ENCODE results near the gene ESM1. TPM values are rescaled to one million over a fixed set of nuclear protein-coding genes. Genes with fewer than 3 reads are reported as not detected.
A peak's percentile ranks its signal among the peaks of the same experiment; 100 is the strongest.

ESM1 gene
- polyA plus RNA-seq, 1 experiment, result 0.27 TPM

- Histone ChIP-seq H3K27me3 (ENCODE audit: control insufficient read depth, insufficient read depth, low read length) (no peaks in the 10 kb centered on the region), H3K27ac (ENCODE audit: low read depth, low read length) (no peak overlapping the region), H3K9me3 (ENCODE audit: control insufficient read depth, insufficient read depth, low read length) (no peaks in the 10 kb centered on the region), H3K4me3 (ENCODE audit: low read depth, low read length) (no peak overlapping the region)
- POLR2A ChIA-PET, result no interaction called here
- no peak for TF ChIP-seq CTCF (IDR thresholded peaks at IDR 0.05; ENCODE audit: low read depth, low read length)
- DNase-seq (ENCODE audit: low read depth, low spot score), result no peak
- CTCF ChIA-PET, result no interaction called here
These were observed 9.8 kb upstream of the ESM1 start for GRCh38 chr5:54995168-54995567.

GRCh38 chr5:54994628-54995027 lies 9.2 kb upstream of the ESM1 start:
- POLR2A ChIA-PET, result no interaction called here
- H3K27ac ChIP-seq (ENCODE audit: low read depth, low read length), result no peak overlapping the region
- no peaks in the 10 kb centered on the region for H3K9me3 ChIP-seq (ENCODE audit: control insufficient read depth, insufficient read depth, low read length)
- CTCF ChIA-PET, result interaction anchor here (2.0 kb wide), 1 partner anchor 50 kb away, joined by 8 read pairs; no protein-coding TSS in a partner anchor
- H3K27me3 ChIP-seq (ENCODE audit: control insufficient read depth, insufficient read depth, low read length), result no peaks in the 10 kb centered on the region
- no peak overlapping the region for H3K4me3 ChIP-seq (ENCODE audit: low read depth, low read length)
- no peak for TF ChIP-seq CTCF (IDR thresholded peaks at IDR 0.05; ENCODE audit: low read depth, low read length)
- DNase-seq (ENCODE audit: low read depth, low spot score), result no peak

- H3K27ac ChIP-seq (ENCODE audit: low read depth, low read length), result no peak overlapping the region
- ChIA-PET CTCF (interaction anchor here (0.5 to 2.0 kb wide), 2 partner anchors 9 to 49 kb away, joined by 3 to 8 read pairs; no protein-coding TSS in a partner anchor), POLR2A (no interaction called here)
- H3K4me3 ChIP-seq (ENCODE audit: low read depth, low read length), result no peak overlapping the region
- no peaks in the 10 kb centered on the region for H3K9me3 ChIP-seq (ENCODE audit: control insufficient read depth, insufficient read depth, low read length)
- DNase-seq (ENCODE audit: low read depth, low spot score), result no peak
- no peaks in the 10 kb centered on the region for H3K27me3 ChIP-seq (ENCODE audit: control insufficient read depth, insufficient read depth, low read length)
- no peak for TF ChIP-seq CTCF (IDR thresholded peaks at IDR 0.05; ENCODE audit: low read depth, low read length)
These were observed 7.9 kb upstream of the ESM1 start for GRCh38 chr5:54993318-54993717.

GRCh38 chr5:54991416-54991815 lies 6.0 kb upstream of the ESM1 start:
- H3K27ac ChIP-seq (ENCODE audit: low read depth, low read length), result no peak overlapping the region
- no peaks in the 10 kb centered on the region for H3K27me3 ChIP-seq (ENCODE audit: control insufficient read depth, insufficient read depth, low read length)
- no peak for DNase-seq (ENCODE audit: low read depth, low spot score)

GRCh38 chr5:54990841-54991258 lies 5.5 kb upstream of the ESM1 start:
- ChIA-PET POLR2A (interaction anchor here (1.3 kb wide), 1 partner anchor 18 kb away, joined by 3 read pairs; no protein-coding TSS in a partner anchor), CTCF (interaction anchor here (1.4 kb wide), 1 partner anchor 46 kb away, joined by 6 read pairs; no protein-coding TSS in a partner anchor)
- DNase-seq (ENCODE audit: low read depth, low spot score), result peak; percentile 30
- Histone ChIP-seq H3K4me3 (ENCODE audit: low read depth, low read length) (no peak overlapping the region), H3K9me3 (ENCODE audit: control insufficient read depth, insufficient read depth, low read length) (no peaks in the 10 kb centered on the region), H3K27ac (ENCODE audit: low read depth, low read length) (no peak overlapping the region), H3K27me3 (ENCODE audit: control insufficient read depth, insufficient read depth, low read length) (no peaks in the 10 kb centered on the region)
- TF ChIP-seq CTCF (IDR thresholded peaks at IDR 0.05; ENCODE audit: low read depth, low read length), result no peak

More at GRCh38 chr5:54991416-54991815, 6.0 kb upstream of the ESM1 start:
- ChIA-PET CTCF (no interaction called here), POLR2A (no interaction called here)
- TF ChIP-seq CTCF (IDR thresholded peaks at IDR 0.05; ENCODE audit: low read depth, low read length), result no peak
- Histone ChIP-seq H3K9me3 (ENCODE audit: control insufficient read depth, insufficient read depth, low read length) (no peaks in the 10 kb centered on the region), H3K4me3 (ENCODE audit: low read depth, low read length) (no peak overlapping the region)
